HL-60 (cell line): Measurements from ENCODE around the gene ROR1.
A peak's percentile ranks its signal among the peaks of the same experiment; 100 is the strongest.

Source experiments
- DNase-seq, 2 experiments: peaks; one replicate each; pipeline ENCODE4 v3.0.0-alpha.2; 2010 to 2020; ENCODE audit warnings: low read depth in 1 of 2, low spot score in 1 of 2
- H3K27ac ChIP-seq: fragments of 250-450 bp; sonication (Bioruptor Pico); replicated peaks from 2 replicates; pipeline ENCODE4 v1.5.1; 2020; ENCODE audit warnings: mild to moderate bottlenecking, moderate library complexity
- H3K27me3 ChIP-seq: fragments of 250-450 bp; sonication (Bioruptor Pico); 2 replicates; pipeline ENCODE4 v1.5.1; 2021; ENCODE audit warnings: mild to moderate bottlenecking, moderate library complexity; ENCODE audit not compliant: insufficient read depth, poor library complexity, severe bottlenecking
- H3K4me3 ChIP-seq: replicated peaks from 2 replicates; pipeline ENCODE4 v1.5.1; 2011; ENCODE audit warnings: mild to moderate bottlenecking, control low read depth, low read length; ENCODE audit not compliant: insufficient read depth
- GABPA ChIP-seq: IDR thresholded peaks from 2 replicates; pipeline ENCODE4 v1.6.1; 2012; ENCODE audit warnings: low read depth
- POLR2AphosphoS5 ChIP-seq: IDR thresholded peaks from 2 replicates; pipeline ENCODE4 v1.6.1; 2012; ENCODE audit warnings: low read depth
- REST ChIP-seq: IDR thresholded peaks from 2 replicates; pipeline ENCODE4 v1.6.1; 2012; ENCODE audit warnings: low read depth; ENCODE audit not compliant: insufficient replicate concordance
- SPI1 ChIP-seq: IDR thresholded peaks from 2 replicates; pipeline ENCODE4 v1.6.1; 2012; ENCODE audit warnings: low read depth, mild to moderate bottlenecking, borderline replicate concordance
- TF ChIP-seq, protein P1 (sequence below): IDR thresholded peaks from one replicate; pipeline ENCODE4 v1.5.1; 2011; ENCODE audit warnings: low read length, control low read depth, inconsistent platforms; ENCODE audit not compliant: insufficient read depth

Gene ROR1

GRCh38 chr1:63821091-63822005 is 47.5 kb downstream of the ROR1 start:
- Histone ChIP-seq H3K27me3 (peaks cover 7% of the 10 kb centered on the region), H3K27ac (no peak overlapping the region), H3K4me3 (no peak overlapping the region)
- peak in 1 of 2 experiments; percentile 14 for DNase-seq
- TF ChIP-seq, protein P1, sequence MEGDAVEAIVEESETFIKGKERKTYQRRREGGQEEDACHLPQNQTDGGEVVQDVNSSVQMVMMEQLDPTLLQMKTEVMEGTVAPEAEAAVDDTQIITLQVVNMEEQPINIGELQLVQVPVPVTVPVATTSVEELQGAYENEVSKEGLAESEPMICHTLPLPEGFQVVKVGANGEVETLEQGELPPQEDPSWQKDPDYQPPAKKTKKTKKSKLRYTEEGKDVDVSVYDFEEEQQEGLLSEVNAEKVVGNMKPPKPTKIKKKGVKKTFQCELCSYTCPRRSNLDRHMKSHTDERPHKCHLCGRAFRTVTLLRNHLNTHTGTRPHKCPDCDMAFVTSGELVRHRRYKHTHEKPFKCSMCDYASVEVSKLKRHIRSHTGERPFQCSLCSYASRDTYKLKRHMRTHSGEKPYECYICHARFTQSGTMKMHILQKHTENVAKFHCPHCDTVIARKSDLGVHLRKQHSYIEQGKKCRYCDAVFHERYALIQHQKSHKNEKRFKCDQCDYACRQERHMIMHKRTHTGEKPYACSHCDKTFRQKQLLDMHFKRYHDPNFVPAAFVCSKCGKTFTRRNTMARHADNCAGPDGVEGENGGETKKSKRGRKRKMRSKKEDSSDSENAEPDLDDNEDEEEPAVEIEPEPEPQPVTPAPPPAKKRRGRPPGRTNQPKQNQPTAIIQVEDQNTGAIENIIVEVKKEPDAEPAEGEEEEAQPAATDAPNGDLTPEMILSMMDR = no peak
- TF ChIP-seq GABPA (no peak), POLR2AphosphoS5 (no peak), SPI1 (no peak), REST (no peak)

DNA sequence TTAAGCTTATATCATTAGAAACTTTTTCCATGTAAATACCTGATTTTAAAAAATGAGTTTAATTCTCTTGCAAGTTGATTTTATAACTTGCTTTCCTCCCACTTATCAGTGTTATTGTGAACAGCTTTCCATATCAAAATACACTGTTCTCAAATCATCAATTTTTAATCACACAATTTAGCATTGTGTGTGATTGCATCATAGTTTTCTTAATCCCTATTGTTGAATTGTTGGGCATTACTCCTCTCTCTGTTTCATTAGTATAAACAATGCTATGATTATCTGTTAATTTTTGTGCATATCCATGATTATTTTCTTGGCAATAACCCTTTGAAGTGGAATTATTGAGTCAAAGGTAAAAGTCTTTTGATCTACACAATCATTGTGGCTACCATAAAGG is 48.7 kb downstream of the ROR1 start:
- no peak for DNase-seq
- no peak for TF ChIP-seq POLR2AphosphoS5
- TF ChIP-seq, protein P1 = no peak
- TF ChIP-seq REST = no peak
- no peak for TF ChIP-seq SPI1
- no peak for TF ChIP-seq GABPA

DNA sequence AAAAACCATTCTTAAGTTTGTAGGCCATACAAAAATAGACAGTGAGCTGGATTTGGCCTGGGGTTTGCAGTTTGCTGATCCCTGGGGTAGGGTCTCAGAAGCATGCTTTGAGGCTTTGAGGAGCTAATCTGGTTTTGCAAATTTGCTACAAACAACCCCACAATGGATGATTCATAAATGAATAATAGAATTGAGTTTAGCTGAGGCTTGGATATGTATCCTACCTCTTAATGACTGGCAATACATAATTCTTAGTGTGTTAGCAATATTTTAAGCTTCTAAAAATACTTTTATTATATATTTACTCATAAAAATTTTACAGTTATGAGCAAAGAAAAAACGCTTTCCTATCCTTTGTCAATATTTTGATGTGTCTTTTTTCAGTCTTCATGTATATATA is 50.6 kb downstream of the ROR1 start:
- no peak overlapping the region for H3K27ac ChIP-seq
- peaks cover 2% of the 10 kb centered on the region for H3K27me3 ChIP-seq
- TF ChIP-seq SPI1 = no peak
- TF ChIP-seq, protein P1 = no peak
- TF ChIP-seq REST = no peak
- TF ChIP-seq POLR2AphosphoS5 = no peak
- no peak for TF ChIP-seq GABPA
- DNase-seq = no peak
- no peak overlapping the region for H3K4me3 ChIP-seq

More for the DNA sequence above, 48.7 kb downstream of the ROR1 start:
- Histone ChIP-seq H3K4me3 (no peak overlapping the region), H3K27ac (no peak overlapping the region), H3K27me3 (peaks cover 7% of the 10 kb centered on the region)
